Body of pancreas (tissue), 4 donors: ENCODE results near the gene MAP3K7.

Experiments used
- POLR2A ChIP-seq, 3 donors: fragments of 450-650 bp; IDR thresholded peaks; one replicate each; pipeline ENCODE4 v1.6.1; 2016; ENCODE audit warnings: antibody characterized with exemption in 3 of 3, mild to moderate bottlenecking in 2 of 3
- TF ChIP-seq, protein P1 (sequence below), 7 experiments: fragments of 450-650 bp in 4 of 7; fragments of 200-600 bp in 3 of 7; sonication (generic) in 3 of 7; IDR thresholded peaks; one replicate each; pipeline ENCODE4 v1.5.1; 2016 to 2019; ENCODE audit warnings: antibody characterized with exemption in 7 of 7

DNA sequence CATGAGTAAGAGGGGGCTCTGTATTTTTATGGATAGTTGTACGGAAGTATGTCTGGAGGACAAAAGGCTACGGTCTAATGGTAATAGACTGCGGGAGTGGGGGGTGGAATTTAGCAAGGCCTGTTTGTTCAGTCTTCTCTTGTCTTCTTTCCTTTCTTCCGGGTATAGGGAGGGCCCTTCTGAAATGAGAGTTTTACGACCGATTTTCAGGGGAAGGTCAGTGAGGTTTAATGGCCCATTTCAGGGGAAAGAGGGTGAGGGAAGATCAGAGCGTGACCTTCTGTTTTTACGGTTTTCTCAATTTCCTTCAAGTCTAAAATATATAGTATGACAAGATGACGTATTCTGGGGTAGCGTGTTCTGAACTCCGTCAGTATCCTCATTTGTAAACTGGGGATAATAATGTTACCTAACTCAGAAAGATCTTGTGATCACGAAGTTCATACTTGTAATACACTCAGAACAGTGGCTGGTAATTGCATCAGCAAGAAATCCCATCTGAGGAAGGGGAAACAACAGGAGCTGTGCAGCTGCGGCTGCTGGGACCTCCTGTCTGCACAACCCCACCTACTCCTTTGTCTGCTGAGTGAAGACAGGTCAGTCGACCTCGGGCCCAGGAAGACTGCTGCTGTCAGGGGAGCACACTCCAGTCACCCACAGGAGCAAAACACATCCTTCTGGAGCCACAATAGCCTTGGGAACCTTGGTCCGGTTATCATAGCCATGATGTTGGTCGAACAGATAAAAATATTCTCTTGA, 90.4 kb downstream of the MAP3K7 start:
- TF ChIP-seq, protein P1, sequence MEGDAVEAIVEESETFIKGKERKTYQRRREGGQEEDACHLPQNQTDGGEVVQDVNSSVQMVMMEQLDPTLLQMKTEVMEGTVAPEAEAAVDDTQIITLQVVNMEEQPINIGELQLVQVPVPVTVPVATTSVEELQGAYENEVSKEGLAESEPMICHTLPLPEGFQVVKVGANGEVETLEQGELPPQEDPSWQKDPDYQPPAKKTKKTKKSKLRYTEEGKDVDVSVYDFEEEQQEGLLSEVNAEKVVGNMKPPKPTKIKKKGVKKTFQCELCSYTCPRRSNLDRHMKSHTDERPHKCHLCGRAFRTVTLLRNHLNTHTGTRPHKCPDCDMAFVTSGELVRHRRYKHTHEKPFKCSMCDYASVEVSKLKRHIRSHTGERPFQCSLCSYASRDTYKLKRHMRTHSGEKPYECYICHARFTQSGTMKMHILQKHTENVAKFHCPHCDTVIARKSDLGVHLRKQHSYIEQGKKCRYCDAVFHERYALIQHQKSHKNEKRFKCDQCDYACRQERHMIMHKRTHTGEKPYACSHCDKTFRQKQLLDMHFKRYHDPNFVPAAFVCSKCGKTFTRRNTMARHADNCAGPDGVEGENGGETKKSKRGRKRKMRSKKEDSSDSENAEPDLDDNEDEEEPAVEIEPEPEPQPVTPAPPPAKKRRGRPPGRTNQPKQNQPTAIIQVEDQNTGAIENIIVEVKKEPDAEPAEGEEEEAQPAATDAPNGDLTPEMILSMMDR (IDR thresholded peaks at IDR 0.05) = no peak
- no peak for TF ChIP-seq POLR2A (IDR thresholded peaks at IDR 0.05)
